NCI-H82 (cell line): Measurements from ENCODE around the gene LDB1.

Source experiments
- DNase-seq: peaks from one replicate; lab custom pipeline; 2025; lab: John Stamatoyannopoulos, UW

The LDB1 gene

DNA sequence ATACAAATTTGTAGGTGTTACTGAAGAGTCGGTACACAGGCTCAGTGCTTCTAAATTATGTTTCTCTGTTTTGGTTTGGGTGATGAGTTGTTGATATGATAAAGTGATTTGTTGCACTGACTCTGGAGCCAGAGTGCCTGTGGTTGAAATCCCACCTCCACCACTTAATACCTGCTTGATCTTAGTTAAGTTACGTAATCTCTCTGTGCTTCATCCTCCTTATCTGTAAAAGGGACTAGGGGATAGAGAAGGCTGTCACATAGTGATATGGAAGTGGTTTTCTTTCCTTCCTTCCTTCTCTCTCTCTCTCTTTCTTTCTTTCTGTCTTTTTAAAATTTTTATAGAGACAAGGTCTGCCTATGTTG lies 55.7 kb downstream of the LDB1 start:
- DNase-seq: peak; percentile 18

DNA sequence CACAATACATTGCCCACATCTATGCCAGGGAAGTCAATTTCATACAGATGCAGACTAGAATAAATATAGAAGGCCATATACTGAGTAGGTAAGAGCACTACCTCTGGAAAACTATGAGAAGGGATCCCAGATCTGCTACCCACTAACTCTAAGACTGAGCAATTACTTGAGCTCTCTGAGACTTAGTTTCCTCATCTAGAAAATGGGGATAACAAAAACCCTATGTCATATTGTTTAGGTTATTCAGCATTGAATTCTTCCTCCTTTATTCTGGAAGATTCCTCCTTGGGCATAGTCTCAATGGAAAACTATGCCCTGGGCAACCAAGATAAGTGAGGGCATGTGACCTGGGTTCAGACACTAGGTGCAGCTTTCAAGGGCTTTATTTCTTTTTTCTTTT lies 60.2 kb downstream of the LDB1 start:
- no peak for DNase-seq
